IPS DF 6.9 (cell line): ENCODE results near the gene RETREG1.
"Not testable (repeated sequence)": the region's sequence is repeated elsewhere in the genome, so short reads cannot be mapped to it uniquely, and the experiment has no call there.

ENCODE experiments used
- DNase-seq: peaks from one replicate; pipeline ENCODE4 v3.0.0-alpha.2; 2013; ENCODE audit warnings: low read depth, low spot score
- H3K27ac ChIP-seq: one replicate; pipeline ENCODE4 v1.5.1; 2013; ENCODE audit warnings: low read length, control low read depth
- H3K27me3 ChIP-seq: 2 replicates; pipeline ENCODE4 v1.6.1; 2013; ENCODE audit warnings: mild to moderate bottlenecking, low read length; ENCODE audit not compliant: control insufficient read depth, insufficient read depth
- H3K36me3 ChIP-seq: 2 replicates; pipeline ENCODE4 v1.6.1; 2013; ENCODE audit warnings: low read length; ENCODE audit not compliant: control insufficient read depth, insufficient read depth
- H3K4me1 ChIP-seq: 2 replicates; pipeline ENCODE4 v1.6.1; 2013; ENCODE audit warnings: low read length; ENCODE audit not compliant: control insufficient read depth, insufficient read depth
- H3K4me3 ChIP-seq: 2 replicates; pipeline ENCODE4 v1.5.1; 2013; ENCODE audit warnings: mild to moderate bottlenecking, low read length
- H3K9me3 ChIP-seq: 2 replicates; pipeline ENCODE4 v1.6.1; 2013; ENCODE audit warnings: low read length, inconsistent platforms; ENCODE audit not compliant: control insufficient read depth, insufficient read depth
- WGBS: extraction: QIAGEN DNeasy Blood & Tissue Kit; methylation state at CpG from one replicate; pipeline ENCODE4 v1.1.7; 2013; ENCODE audit warnings: mixed read lengths, missing lambda C conversion rate; ENCODE audit not compliant: insufficient read length, insufficient coverage; 5-methylcytosine and 5-hydroxymethylcytosine counted together

Gene RETREG1

DNA sequence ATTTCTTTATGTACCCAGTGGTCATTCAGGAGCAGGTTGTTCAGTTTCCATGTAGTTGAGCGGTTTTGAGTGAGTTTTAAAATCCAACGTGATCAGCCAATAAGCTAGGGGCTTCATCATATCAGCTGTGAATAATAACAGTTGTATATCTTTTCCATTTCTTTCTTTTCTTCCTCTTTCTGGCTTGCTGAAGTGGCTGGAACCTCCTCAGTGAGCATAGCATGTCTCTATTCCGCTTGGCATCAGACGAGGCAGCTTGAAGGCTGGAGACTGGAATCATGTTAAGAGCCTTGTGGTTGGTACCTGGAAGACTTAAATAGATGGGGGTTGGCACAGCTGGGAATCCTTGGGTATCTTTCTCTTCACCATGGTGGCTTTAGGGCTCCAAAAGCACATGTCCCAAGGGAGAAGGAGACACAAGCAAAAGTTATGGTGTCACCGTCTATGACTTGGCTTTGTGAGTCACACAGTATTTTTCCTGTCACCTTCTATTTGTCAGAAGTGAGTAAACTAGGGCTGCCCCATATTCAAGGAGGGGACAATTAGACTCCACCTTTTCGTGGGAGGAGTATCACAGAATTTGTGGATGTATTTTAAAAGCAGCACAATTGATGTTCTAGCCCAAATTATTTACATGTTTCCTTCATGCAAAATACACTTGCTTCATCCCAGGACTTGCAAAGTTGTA, 38.0 kb upstream of the RETREG1 start:
- no CpG with 5 or more reads among the region's 6 CpGs for WGBS
- H3K4me1 ChIP-seq: no peaks in the 10 kb centered on the region
- H3K27me3 ChIP-seq: no peaks in the 10 kb centered on the region
- H3K27ac ChIP-seq: no peak overlapping the region
- H3K4me3 ChIP-seq: no peak overlapping the region
- H3K36me3 ChIP-seq: no peaks in the 10 kb centered on the region
- no peaks in the 10 kb centered on the region for H3K9me3 ChIP-seq
- DNase-seq: no peak

GRCh38 chr5:16648739-16649138, 31.9 kb upstream of the RETREG1 start:
- not testable (repeated sequence) for H3K9me3 ChIP-seq, H3K27ac ChIP-seq, H3K36me3 ChIP-seq, H3K27me3 ChIP-seq, DNase-seq, H3K4me3 ChIP-seq, H3K4me1 ChIP-seq
- WGBS: no CpG with 5 or more reads among the region's 8 CpGs

DNA sequence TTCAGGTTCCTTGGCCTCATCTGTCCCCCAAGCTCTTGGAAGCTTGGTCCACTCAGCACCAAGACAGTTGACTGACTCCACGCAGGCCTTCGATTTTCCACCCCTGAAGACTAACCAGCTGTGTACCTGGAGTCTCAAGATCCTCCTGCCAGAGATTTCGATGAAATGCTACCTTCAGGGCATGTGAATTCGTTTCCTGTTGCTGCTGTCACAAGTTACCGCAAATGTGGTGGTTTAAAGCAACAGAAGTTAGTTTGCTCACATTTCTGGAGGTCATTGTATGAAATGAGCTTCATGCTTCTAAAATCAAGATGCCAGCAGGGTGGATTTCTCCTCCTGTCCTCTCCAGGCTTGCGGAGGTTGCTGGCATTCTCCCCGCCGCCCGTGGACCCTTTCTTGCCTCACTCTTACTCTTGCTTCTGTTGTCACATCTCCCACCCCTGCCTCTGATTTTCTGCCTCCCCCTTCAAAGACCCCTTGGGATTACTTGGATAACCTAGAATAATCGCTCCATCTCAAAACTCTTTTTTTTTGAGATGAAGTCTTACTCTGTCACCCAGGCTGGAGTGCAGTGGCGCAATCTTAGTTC, 27.6 kb upstream of the RETREG1 start:
- H3K27ac ChIP-seq: no peak overlapping the region
- no peaks in the 10 kb centered on the region for H3K4me1 ChIP-seq
- H3K9me3 ChIP-seq: no peaks in the 10 kb centered on the region
- DNase-seq: no peak
- no peak overlapping the region for H3K4me3 ChIP-seq
- no peaks in the 10 kb centered on the region for H3K27me3 ChIP-seq
- no CpG with 5 or more reads among the region's 11 CpGs for WGBS
- no peaks in the 10 kb centered on the region for H3K36me3 ChIP-seq

GRCh38 chr5:16642867-16643266, 26.1 kb upstream of the RETREG1 start:
- no peak for DNase-seq

GRCh38 chr5:16639206-16639605, 22.4 kb upstream of the RETREG1 start:
- DNase-seq: no peak
- no CpG with 5 or more reads among the region's 4 CpGs for WGBS
- Histone ChIP-seq H3K4me3 (no peak overlapping the region), H3K9me3 (no peaks in the 10 kb centered on the region), H3K4me1 (no peaks in the 10 kb centered on the region), H3K27ac (no peak overlapping the region), H3K36me3 (no peaks in the 10 kb centered on the region), H3K27me3 (no peaks in the 10 kb centered on the region)

More at GRCh38 chr5:16642867-16643266, 26.1 kb upstream of the RETREG1 start:
- Histone ChIP-seq H3K4me3 (no peak overlapping the region), H3K9me3 (no peaks in the 10 kb centered on the region), H3K36me3 (no peaks in the 10 kb centered on the region), H3K27ac (no peak overlapping the region), H3K4me1 (no peaks in the 10 kb centered on the region), H3K27me3 (no peaks in the 10 kb centered on the region)
- WGBS: no CpG with 5 or more reads among the region's 2 CpGs

GRCh38 chr5:16628376-16628775, 11.6 kb upstream of the RETREG1 start:
- Histone ChIP-seq H3K4me1 (no peaks in the 10 kb centered on the region), H3K4me3 (no peak overlapping the region), H3K27ac (no peak overlapping the region), H3K9me3 (no peaks in the 10 kb centered on the region), H3K36me3 (no peaks in the 10 kb centered on the region), H3K27me3 (no peaks in the 10 kb centered on the region)
- no peak for DNase-seq
- WGBS: no CpG with 5 or more reads among the region's 3 CpGs

- Histone ChIP-seq H3K36me3 (no peaks in the 10 kb centered on the region), H3K4me3 (no peak overlapping the region), H3K9me3 (no peaks in the 10 kb centered on the region), H3K4me1 (no peaks in the 10 kb centered on the region), H3K27me3 (no peaks in the 10 kb centered on the region), H3K27ac (no peak overlapping the region)
- WGBS: no CpG with 5 or more reads among the region's 5 CpGs
- no peak for DNase-seq
Observed at GRCh38 chr5:16626696-16627264, 10.0 kb upstream of the RETREG1 start.

DNA sequence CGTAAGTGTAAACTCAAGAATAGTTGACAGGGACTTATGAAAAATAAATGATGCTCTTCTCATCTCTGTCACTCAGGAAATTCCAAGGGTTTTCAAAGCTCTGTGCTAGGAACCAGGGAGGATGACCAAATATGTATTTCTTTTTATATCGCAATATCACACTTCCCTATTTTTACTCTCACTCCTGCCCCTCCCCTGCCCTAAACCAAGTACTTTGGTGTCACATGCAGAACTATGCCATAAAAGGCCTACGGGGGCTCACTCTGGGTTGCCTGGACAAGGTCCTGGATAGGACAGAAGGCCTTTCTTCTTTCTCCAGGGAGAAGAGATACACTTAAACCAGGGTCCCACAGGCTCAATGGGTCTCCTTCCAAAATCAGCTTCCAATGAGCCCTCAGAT, 8.3 kb upstream of the RETREG1 start:
- H3K27me3 ChIP-seq: no peaks in the 10 kb centered on the region
- no peak overlapping the region for H3K27ac ChIP-seq
- no peak overlapping the region for H3K4me3 ChIP-seq
- H3K36me3 ChIP-seq: no peaks in the 10 kb centered on the region
- no peak for DNase-seq
- WGBS: no CpG with 5 or more reads among the region's 3 CpGs
- no peaks in the 10 kb centered on the region for H3K4me1 ChIP-seq
- H3K9me3 ChIP-seq: no peaks in the 10 kb centered on the region

GRCh38 chr5:16619136-16619535, 2.3 kb upstream of the RETREG1 start:
- Histone ChIP-seq H3K4me1 (peaks cover 6% of the 10 kb centered on the region), H3K27me3 (peaks cover 16% of the 10 kb centered on the region), H3K27ac (no peak overlapping the region), H3K4me3 (no peak overlapping the region), H3K36me3 (no peaks in the 10 kb centered on the region; the same call in 1 of the 2 replicates), H3K9me3 (no peaks in the 10 kb centered on the region)
- WGBS: no CpG with 5 or more reads among the region's 2 CpGs
- no peak for DNase-seq

DNA sequence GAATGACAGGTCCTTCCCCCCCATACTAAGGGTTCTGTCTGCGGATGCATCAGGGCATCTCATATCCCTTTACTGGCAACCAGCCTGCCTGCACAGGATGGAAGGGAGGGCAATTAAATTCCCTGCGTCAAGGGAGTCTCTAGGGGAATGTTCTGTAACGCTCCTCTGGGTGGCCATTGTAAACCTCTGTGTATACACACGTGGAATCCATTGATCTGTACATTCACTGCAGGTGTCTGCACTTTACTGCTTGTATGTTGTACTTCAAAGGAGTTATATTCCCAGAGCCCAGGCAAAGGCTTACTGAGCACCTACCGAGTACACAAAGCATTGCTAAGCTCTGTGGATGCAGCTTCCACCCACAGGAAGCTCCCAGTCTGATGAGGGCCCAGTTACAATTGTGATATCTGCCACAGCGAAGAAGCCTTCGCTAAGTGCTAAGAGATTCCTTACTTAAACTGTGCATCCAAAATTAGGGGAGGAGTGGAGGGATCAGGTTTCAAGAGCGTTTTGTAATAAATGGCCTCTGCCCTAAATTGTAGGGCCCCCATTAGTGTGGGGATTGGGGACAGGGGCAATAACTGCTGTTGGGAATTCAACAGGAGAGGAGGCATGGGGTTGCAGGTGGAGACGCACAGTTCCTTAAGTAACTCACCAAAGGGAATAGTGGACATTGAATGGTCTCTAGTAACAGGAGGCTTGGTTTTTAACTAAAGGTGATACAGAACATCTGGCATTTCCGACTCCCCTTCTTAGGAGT, 1.5 kb upstream of the RETREG1 start:
- Histone ChIP-seq H3K4me1 (peaks cover 6% of the 10 kb centered on the region), H3K4me3 (no peak overlapping the region), H3K27ac (no peak overlapping the region), H3K36me3 (no peaks in the 10 kb centered on the region; the same call in 1 of the 2 replicates), H3K27me3 (peaks cover 16% of the 10 kb centered on the region), H3K9me3 (no peaks in the 10 kb centered on the region)
- WGBS: no CpG with 5 or more reads among the region's 10 CpGs
- no peak for DNase-seq
